ENCODE measurements around the gene IFITM10.

IFITM10 gene

DNA sequence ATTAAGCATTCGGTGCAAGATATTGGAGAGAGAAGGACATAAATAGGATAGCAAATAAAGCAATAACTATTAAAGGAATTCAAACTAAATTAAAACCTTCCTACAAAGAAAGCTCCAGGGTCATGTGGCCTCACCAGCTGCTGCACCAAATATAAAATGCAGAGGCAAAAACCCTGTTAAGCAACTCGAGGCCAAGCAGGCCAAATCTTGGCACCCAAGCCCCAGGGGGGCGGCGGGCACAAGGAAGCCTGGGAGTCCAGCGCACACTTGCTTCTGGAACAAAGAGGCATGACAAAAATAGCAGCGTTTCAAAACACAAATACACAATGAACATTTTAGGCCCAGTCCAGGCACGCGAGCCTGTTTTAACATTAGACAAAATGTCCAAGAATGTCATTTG, 32.6 kb downstream of the IFITM10 start:
- no peak for DNase-seq (ENCODE audit: low read depth in 2 of 2)

DNA sequence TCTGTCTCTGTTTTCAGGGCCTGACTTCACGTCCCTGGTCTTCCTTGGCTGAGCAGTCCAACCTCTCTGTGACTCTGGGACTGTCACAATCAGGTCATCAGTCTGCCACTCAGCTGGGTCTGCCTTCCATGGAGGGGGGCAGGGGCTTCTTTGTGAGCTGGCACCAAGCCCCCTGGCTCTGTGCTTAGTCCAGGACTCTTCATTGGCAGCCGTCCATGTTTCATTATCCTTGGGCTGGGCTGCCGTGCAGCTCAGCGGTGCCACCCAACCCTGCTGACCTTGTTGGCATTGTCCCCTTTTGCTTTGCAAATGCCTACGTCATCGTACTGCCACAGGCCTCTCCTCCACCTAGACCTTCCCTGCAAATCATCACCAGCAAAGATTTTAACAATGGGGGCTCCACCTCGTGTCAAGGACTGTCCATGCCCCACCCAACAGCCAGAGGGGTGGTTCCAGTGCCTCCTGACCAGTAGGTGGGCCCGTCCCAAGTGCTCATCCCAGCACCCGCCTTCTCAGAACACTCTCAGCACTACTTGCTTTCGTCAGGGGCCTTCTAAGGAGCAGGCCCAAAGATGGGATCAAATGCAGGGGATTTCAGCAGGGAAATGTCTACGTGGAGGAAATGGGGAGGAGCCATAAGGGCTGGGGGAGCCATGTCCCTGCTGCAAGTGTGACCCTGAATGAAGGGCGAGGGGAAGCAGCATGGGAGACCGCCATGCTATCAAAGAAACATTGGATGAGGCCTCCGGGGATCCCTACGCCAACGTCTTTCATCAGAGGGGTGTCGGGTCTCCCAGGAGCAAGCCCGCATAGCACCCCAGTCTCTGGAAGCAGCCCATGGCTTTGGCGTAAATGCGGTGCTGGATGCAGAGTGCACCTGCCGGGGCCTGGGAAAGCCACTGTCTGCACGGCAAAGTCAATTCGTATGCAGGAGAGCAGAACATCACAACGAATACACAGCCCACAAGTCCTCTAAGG, 35.2 kb downstream of the IFITM10 start:
- no peak for DNase-seq (ENCODE audit: low read depth in 2 of 2)

DNA sequence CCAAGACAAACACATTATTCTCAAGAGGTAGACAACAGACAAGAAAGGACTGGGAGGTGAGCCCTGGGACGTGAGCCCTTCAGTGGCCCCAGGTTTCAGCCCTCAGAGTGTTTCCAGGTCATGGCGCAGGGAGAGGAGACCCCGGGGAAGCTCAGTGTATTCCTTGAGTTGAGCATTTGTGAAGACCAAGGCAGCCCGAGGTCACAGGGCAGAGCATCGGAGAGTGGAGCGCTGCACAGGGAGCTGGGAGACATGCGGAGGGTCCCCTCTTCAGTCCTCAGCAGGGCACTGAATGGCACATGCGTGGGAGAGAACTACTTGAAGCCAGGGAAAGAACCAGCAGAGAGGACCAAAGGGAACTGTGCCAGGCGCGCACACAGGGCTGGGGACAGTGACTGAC, 41.7 kb downstream of the IFITM10 start:
- DNase-seq (ENCODE audit: low read depth in 2 of 2), result no peak

DNA sequence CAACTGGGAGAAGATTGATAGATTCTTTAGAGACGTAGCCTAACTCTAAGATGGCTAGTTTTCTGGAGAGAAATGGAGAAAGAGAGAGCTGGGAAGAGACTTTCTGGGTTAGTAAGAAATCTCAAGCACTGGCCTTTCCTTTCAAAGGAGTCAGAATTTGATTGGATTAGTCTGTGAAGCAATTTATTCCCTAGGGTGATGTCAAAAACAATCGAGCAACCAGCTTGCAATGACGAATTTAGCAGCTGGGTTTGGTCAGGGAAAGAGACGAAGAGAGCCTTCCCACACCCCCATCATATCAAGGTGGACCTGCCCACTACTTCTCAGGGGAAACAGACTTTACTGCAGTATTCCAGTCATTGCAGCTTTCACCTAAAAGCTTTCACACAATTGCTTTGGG, 42.6 kb downstream of the IFITM10 start:
- no peak for DNase-seq (ENCODE audit: low read depth in 2 of 2)

DNA sequence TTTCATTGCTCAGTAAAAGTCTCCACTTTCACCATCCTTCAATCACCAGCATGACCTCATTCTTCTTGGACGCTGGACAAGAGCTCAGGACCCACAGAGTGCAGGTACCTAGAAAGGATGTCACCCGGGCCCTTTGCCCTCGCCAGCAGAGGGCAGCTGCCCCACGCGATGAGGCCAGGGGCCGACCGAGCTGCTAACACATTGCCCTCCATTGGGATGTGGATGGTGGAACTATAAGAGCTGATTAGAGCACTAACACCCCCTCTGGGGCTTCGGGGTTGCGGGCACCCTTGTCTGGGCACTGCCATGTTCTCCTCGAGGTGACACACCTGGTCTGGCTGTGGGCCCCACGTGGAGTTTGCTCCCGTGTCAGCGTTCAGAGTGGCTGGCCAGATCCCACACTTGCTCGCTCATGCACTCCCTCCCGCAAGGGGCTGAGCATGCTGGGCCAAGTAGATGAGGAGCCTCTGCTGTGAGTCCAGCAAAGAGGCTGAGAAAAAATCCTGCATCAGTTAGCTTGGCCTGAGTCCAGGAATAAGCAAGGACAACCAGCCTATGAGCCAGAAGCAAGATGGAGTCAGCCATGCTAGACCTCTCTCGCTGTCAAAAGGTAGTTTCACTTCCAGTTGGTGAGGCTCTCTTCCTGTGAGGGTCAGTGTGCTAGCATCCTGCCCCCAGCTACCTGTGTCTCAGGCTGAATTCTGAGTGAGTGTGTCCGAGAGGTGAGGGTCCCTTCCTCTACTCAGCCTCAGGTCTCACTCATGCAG, 43.6 kb downstream of the IFITM10 start:
- DNase-seq (ENCODE audit: low read depth in 2 of 2), result no peak

DNA sequence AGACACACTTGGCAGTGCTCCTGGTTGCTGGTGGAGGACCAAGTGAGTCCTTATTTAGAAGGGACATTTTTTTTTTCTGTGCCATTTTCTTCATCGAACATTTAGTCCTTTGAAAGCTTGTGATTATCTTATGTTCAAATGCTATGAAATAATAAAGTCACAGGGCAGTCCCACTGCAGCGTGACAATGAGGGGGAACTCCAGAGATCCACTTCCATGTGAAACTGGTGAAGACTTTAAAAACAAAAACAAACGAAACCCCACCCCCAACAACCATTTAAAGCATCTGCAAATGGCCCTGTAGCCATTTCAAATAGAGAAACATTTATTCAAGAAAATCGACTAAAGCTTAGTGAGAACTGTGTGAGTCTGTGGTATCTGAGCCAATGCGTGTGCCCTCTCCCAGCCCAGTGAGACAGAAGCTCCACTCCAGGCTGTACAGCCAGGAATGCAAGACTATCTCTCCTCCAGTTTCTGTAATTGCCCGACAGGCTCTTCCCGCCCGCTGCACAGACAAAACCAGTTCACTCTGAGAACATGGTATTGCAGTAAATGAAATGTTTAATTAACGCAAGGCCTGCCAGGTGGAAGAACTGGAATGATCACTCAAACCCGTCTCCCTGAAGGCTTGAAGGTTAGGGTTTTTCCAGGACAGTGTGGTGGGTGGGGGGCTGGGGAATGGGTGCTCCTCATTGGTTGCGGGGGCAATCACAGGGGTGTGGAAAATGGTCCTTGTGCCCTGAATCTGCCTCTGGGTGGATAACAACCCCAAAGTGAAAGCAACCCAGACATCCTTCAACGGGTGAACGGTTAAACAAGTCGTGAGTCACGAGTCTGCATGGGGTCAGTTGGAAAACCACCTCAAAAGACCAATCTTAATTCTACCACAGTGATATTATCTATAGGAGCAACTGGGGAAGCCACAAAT, 45.0 kb downstream of the IFITM10 start:
- no peak for DNase-seq (ENCODE audit: low read depth in 2 of 2)

DNA sequence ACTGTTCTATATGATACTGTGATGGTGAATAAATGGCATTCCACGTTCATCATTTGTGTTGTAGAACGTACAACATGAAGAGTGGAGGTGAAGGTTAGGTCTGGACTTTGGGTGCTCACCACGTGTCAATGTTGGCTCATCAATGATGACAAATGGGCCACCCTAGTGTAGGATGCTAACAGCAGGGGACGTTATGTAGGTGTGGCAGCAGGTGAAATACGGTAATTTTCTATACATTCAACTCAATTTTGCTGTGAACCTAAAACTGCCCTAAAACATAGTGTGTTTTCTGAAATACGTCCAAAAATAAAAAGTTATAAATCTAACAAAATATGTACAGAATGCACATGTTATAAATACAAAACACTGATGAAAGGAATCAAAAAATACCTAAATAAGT, 47.2 kb downstream of the IFITM10 start:
- DNase-seq (ENCODE audit: low read depth in 2 of 2), result no peak

DNA sequence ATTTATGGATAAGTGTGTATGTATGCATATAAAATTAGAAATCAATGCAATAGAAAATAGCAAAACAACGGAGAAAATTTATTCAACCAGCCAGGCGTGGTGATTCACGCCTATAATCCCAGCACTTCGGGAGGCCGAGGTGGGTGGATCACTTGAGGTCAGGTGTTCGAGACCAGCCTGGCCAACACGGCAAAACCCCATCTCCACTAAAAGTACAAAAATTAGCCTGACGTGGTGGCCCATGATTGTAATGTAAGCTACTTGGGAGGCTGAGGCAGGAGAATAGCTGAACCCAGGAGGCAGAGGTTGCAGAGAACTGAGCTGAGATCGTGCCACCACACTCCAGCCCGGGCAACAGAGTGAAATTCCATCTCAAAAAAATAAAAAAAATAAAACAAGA, 47.9 kb downstream of the IFITM10 start:
- no peak for DNase-seq (ENCODE audit: low read depth in 2 of 2)

DNA sequence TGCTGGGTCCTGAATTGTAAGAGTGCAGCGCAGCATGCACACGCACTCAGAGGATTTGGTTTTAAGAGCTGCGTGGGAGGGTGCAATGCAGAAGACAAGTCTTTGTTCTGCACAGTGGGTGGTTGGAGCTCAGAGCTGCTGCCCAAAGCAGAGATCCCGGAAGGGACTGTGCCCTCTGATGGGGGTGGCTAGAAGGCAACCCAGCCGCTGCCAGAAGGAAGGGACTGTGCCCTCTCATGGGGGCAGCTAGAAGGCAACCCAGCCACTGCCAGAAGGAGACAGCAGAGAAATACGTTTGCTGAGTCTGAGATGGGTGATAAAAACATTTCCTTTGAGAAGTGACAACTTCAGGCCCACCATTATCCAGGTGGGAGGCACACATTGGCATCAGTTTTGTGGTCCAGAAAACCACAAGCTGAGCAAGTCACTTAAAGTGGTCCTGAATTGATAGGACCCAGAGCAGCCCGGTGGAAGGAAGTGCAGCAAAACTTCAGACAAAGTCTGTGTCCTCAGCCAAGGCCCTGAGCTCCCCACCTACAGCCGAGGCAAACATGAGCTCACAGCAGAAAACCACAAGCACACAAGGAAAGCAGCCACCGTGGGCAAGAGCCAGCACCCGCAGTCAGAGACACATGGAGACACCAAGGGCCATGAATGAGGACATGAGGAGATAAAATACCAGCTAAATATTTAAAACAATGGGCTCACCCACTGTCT, 49.1 kb downstream of the IFITM10 start:
- no peak for DNase-seq (ENCODE audit: low read depth in 2 of 2)

DNA sequence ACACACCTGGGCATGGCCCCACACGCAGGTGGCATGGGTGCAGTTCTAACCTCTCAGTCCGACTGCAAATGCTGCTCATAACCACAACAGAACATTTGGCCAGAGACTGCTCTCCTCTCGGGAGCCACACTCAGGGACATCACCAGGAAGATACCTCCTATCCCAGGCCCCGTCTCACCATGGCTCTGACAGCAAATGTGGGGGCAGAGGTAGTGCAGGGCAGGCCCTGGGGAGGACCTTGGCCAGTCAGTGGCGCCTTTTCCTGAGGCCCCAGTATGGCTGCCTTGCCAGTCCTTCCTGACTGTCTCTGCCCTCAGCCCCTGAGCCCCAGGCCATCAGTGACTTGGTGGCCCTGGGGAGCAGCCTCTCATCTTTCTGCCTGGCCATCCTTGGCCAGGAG, 50.6 kb downstream of the IFITM10 start:
- DNase-seq (ENCODE audit: low read depth in 2 of 2), result no peak

DNA sequence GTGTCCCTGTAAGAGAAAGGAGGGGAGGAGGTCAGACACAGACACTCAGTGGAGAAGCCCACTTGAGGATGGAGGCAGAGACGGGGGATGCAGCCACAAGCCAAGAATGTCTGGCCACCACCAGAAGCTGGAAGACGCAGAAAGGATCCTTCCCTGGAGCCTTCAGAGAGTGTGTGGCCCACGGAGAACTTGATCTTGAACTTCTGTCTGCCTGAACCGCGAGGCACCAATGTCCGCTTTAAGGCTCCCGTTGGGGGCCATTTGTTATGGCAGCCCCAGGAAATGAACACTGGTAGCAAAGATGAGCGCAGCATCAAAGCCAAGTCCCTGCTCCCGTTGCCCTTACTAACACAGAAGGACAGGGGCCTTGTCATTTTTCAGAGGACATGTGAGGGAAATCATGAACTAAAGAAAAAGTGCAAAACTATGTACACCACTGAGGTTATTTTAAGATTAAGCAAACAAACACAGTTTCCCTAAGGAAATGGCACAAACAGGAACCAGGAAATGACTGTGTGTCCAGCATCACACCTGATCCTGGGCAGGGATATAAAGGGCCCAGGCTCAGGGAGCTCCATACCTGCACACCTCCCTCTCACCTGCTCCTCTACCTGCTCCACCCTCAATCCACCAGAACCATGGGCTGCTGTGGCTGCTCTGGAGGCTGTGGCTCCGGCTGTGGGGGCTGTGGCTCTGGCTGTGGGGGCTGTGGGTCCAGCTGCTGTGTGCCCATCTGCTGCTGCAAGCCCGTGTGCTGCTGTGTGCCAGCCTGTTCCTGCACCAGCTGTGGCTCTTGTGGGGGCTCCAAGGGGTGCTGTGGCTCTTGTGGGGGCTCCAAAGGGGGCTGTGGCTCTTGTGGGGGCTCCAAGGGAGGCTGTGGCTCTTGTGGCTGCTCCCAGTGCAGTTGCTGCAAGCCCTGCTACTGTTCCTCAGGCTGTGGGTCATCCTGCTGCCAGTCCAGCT, 53.5 kb downstream of the IFITM10 start, which contains the start of gene KRTAP5-6:
Gene KRTAP5-6 (plus strand): TSS at position 588 of the 963 bp plus-strand sequence. CDS start 51 bp downstream, at position 639.
- DNase-seq (ENCODE audit: low read depth in 2 of 2), result no peak

DNA sequence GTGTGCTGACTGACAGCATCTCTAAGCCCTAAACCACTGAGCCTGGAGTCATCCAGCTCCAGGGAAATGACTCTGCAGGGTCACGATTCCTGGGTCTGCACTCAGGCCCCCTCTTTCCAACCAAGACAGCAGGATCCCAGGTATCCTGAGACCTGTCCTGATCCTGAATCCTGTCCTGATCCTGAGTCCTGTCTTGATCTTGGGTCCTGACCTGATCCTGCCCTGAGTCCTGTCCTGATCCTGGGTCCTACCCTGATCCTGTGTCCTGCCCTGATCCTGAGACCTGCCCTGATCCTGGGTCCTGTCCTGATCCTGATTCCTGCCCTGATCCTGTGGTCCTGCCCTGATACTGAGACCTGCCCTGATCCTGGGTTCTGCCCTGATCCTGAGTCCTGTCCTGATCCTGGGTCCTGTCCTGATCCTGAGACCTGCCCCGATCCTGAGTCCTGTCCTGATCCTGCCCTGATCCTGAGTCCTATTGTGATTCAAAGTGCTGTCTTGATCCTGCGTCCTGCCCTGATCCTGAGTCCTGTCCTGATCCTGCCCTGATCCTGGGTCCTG, 54.8 kb downstream of the IFITM10 start:
- DNase-seq (ENCODE audit: low read depth in 2 of 2), result no peak

DNA sequence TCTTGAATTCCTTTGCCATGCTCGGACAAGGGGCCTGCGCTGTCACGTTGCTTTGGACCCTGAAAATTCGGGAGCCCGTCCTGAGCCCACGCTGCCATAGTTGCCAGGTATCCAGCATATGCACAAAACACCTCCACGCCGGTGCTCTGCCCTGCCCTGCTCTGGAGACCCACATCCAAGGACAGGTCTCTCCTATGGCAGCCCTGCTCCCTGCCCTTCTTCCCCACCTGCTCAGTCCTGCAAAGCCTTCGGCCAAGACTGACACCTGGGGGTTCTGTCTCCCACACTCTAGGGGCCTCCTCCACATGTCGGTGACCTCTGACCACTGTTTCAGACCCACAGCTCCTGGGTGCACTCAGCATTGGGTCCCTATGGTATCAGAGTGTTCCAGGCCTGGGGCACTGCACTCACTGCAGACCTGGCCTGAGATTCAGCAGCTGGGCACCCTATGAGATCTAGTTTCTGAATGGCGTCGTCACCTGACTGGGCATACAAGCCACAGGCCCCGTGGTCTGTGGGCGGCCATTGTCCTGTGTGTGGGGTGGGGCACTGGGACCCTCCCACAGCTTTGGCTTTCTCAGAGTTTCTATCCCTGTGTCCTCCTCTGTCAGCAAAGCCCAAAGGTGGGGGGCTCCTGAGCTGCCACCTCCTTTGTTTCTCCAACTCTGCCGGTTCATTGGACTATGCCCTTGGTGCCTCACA, 55.4 kb downstream of the IFITM10 start:
- no peak for DNase-seq (ENCODE audit: low read depth in 2 of 2)

DNA sequence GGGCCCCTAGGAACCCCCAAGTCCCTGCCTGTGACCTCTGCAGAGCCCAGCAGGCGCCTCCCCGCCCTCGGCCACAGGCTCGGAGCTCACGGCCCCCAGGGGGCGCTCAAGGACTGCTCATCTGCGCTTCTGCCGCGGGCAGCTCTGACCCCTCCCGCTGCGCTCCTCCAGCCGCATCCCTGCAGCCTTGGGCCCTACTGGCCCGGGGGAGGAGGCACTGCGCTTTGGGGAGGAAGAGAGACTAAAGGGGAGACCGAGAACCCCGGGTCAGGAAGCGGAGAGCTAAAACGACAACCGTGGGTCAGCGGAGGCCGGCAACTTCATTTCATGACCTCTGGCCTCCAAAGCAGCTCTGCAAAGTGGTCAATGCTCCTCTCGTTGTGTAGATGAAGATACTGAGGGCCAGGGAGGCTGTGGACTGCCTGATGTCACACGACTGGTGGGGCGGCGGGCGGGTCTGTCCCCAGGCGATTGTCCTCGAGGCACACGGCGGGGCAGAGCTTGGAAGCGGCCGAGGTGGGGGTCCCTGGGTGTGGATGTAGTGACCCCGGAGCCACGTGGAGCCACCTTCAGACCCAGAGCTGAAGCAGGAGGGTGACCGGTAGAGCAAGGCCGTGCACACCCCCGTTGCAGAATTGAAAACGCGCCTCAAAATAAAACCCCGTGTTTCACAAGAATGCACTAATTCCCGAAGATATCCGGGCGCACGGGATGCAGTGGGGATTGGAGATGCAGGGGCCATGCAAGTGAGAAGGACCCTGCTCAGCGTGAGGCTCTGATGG, 56.1 kb downstream of the IFITM10 start:
- peak; percentile 76 to 84 for DNase-seq (ENCODE audit: low read depth in 2 of 2)

DNA sequence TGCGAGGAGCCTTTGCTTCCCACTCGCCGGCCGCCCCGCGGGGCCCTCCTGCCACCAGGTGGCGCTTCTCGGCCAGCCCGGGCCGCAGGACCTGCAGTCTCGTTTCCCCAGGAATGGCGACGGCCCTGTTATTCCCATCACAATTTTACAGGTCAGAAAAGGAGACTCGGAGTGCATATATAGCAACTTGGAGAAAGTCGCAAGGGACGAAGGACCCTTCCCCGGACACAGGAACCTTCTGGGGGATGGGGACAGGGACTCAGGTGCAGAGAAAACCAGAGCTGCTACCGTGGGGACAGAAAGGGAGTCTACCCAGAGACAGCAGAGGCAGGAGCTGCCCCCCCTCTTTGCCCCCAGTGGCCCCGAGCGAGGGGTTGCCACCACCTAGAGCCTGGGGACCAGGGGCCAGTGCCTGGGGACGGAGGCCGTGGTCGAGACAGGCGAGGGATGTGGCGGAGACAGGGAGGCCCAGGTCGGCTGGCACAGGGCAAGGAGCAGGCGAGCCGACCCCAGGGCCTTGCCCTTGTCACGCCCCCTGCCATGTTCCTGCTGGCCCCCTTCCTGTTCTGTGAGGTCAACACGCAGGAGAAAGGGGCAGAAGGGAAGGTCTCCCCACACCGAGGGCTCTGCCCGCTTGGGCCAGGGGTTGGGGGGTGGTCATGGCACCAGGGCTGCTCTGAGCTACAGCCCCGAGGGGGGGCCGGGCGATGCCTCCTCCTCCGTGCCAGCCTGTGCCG, 56.9 kb downstream of the IFITM10 start:
- peak; percentile 66 to 74 for DNase-seq (ENCODE audit: low read depth in 2 of 2)

DNA sequence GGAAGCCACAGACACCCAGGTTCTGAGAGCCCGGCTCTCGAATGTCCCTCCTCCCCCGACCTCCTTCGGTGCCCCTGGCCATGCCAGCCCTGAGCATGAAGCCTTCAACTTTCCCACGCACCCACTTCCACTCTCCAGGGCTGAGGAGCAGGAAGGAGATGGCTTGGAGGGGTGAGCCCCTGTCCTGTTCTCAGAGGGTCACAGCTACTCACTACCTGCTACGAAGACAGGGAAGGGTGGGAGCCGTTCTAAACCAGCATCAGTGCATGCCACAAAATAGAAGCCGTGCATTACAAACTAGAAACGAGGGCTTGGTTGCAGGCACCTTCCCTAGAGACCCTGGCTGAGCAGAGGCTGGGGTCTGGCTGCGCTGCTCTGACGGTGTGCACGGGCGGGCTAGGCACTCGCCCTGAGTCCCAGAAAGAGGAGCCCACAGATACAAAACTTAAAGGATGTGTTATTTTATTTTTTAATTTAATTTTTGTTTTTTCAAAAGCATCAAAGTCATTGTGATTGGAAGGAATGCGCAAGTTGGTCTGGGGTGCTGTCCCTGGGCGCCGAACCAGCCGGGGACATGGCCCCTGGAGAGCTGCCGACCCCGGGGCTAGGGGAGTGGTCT, 57.6 kb downstream of the IFITM10 start:
- no peak for DNase-seq (ENCODE audit: low read depth in 2 of 2)
